GM11168 (cell line): ENCODE data around the gene BCAP31.
"Not testable (repeated sequence)": the region's sequence is repeated elsewhere in the genome, so short reads cannot be mapped to it uniquely, and the experiment has no call there.

Source experiments
- in situ Hi-C: fragments of 300-500 bp; cut with MboI; formaldehyde crosslinking; loops from one replicate; pipeline ENCODE4 v1.12.0; 2022; ENCODE audit warnings: low sequenced_read_pairs; ENCODE audit not compliant: unreplicated experiment

The BCAP31 gene

DNA sequence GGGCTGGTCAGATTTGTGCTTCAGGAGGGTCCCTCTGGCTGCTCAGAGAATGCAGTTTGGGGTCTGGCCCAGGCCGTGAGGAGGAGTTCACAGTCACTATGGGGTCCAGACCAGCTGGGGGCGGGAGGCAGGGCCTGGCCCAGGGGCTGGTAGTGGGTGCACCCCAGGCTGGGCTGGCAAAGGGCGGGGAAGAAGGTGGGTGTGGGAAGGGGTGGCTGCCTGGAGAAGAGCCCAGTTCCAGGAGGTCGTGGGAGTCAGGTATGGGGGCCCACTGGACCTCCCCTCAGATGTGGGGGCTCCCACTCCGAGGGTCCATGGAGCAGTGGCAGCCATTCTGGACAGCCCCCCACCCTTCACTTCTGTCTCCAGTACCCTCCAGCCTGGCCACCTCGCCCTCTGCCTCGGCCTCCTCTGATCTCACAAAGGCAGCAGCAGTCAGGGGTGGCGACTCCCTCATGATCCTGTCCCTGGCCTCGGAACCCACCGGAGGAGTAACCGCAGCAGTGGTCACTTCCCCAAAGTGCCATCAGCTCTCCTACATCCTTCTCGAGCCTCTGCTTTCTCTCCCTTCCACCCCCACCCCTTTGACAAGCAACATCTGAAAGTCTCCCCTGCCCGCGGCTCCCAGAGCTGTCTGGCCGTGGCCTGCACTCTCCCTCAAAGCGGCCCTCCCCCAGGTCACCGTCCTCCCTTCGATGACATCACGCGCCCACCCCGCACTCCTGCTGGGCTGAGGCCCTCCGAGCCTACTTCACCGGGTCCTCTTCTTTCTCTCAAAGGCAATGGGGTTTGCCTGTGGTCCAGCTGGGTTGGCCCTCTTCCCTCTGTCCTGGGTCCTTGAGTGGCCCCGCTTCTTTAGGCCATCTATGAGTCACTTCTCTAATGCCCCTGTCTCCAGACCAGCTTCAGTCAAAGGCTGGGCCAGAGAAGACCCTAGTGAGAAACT lies 38.2 kb downstream of the BCAP31 start:
- in situ Hi-C loops = no loop called here

DNA sequence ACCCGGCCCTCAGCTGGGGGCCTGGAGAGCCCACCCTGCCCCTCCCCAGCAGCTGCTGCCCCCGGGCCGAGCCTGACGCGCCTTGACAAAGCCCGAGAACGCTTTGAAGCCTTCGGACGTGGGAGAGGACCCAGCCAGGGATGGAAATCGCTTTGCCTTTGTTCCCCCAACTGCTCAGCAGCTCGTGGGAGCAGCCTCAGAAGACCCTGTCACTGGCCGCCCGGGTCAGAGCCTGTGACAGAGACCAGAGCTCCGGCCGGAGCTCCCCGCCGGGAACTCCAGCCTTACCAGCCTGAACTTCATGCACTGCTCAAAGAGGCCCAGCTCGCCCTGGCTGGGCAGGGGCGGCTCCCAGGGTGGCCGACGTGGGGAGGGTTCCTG lies 39.0 kb downstream of the BCAP31 start:
- in situ Hi-C loops = no loop called here

DNA sequence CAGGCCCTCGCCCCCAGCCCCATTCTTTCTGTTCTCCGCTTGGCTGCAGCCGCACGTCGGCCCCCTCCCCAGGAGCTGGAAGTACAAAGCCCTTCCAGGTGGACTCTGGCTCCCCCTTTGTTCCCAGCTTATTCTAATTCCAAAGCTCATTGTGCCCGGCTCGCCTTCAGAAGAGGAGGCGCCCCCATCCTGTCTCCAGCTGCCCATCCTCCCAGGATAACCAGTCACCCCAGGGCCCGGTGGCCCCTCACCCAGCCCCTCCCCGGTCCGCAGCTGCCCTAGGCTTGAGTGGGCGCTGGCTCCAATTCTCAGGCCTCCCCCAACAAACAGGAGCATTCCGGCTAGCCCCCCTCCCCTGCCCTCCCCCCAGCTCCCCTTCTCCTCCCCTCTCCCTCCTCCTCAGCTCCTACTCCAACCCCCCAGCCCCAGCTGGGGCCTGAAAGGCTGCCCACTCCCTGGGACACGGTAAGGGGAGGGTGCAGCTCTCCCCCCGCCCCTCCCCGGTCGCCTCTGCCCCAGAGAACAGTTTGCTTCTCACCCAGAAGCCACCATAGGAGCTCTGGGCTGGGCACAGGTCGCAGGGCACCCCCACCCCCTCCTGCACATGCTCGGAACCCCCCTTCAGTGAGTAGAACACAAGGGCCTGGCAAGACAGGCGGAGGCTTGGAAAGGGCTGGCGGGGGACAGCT lies 39.6 kb downstream of the BCAP31 start:
- in situ Hi-C loops = no loop called here

- in situ Hi-C loops = not testable (repeated sequence)
Measured at GRCh38 chrX:153683486-153683885, 40.7 kb downstream of the BCAP31 start.

DNA sequence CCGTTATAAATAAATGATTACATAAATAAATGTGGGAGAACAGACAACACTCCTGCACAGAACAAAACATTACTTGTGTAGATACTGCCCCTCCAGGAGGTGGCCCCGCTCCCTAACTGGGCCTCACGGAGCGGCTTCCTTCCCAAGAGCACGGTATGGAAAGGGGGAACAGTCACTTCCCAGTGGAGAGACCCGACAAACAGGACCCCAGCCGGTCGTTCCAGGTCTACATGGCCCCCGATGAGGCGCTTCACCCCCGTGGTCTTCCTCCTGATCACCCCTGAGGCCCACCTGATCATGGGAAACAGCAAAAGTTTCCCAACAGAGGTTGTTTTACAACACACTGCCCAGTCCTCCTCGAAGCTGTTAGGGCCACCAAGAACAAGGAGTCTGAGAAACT lies 43.0 kb downstream of the BCAP31 start:
- in situ Hi-C loops = no loop called here

- in situ Hi-C loops = no loop called here
Measured at GRCh38 chrX:153674219-153674851, 49.9 kb downstream of the BCAP31 start.

- in situ Hi-C loops = no loop called here
Measured at GRCh38 chrX:153673428-153674218, 50.6 kb downstream of the BCAP31 start, which contains the start of gene PNCK. TSS of gene PNCK (minus strand) at chrX:153673813. CDS start at chrX:153673076, 737 bp downstream.

- in situ Hi-C loops = no loop called here
Measured at GRCh38 chrX:153672531-153673427, 51.4 kb downstream of the BCAP31 start.

DNA sequence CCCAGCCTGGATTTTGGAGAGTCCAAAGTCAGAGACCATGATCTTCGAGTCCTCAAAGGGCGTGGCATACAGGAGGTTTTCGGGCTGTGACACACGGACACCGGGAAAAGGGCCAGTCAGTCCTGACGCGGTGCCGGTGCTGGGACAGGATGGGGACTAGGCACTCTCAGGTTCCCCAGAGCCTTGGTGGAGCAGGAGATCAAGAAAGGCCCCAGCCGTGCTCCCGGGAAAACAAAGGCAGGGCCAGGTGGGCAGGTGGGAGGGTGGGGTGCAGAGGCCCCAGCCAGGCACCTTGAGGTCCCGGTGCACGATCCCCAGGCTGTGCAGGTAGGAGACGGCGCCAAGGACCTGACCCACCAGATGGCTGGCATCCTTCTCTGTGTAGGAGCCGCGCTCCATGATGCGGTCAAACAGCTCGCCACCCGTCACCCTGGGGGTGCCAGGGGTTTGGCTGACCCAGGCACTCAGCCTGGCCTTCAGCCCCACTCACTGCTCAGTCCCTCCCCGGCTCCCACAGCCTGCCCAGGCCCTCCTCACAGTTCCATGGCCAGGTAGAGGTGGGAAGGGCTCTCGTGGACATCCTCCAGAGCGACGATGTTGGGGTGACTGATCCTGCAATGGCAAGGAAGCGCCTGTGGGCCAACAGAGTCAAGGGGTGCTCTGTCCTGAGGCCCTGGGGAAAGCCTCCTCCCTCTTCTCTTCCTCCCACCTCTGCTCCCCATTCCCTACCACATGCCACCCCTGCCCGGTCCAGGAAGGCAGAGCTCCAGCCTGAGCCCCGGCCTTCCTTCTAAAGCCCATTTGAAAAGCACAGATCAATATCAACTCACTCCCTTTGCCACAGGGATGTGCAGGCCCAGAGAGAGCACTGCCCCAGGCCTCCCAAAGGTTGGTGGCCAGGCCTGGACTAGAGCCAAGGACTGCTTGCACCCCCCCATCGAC lies 52.3 kb downstream of the BCAP31 start:
- in situ Hi-C loops = no loop called here

GRCh38 chrX:153670748-153671588 lies 53.2 kb downstream of the BCAP31 start:
- in situ Hi-C loops = no loop called here

GRCh38 chrX:153669901-153670731 lies 54.1 kb downstream of the BCAP31 start:
- in situ Hi-C loops = loop anchor here (10.0 kb wide), 3 partner anchors 65 to 715 kb away; no protein-coding TSS in a partner anchor

DNA sequence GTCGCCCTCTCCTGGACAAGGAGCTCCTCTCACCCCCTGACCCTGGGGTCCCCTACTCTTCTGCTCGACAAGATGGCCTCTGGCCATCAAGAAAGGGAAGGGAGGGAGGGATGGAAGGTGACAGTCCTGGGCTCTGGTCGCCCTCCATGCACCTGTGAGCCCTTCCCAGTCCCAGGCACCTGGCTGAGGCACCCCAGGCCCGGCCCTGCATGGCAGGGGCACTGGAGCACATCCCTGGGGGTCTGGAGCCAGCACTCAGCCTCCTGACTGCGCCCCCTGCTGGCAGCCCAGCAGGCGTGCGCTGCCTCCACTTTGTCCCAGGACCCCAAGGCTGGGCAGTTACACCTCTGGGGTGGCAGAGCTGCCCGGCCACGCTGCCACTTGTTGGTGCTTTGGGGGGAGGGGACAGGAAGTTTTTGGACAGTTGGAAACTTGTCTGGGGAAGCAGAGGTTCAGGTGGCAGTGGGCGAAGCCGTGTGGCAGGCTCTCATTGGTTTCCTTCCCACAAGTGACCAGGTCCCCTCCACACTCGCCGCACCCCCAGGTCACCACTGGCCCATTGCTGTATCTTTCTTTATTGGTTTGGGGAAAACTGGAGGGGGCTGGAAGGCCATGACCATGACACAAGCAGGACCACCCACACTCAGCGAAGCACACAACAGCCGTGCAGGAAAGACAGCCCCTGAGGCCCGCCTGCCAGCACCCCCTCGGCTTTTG lies 54.9 kb downstream of the BCAP31 start:
- in situ Hi-C loops = loop anchor here (10.0 kb wide), 3 partner anchors 65 to 715 kb away; no protein-coding TSS in a partner anchor

- in situ Hi-C loops = loop anchor here (10.0 kb wide), 3 partner anchors 64 to 714 kb away; no protein-coding TSS in a partner anchor
Measured at GRCh38 chrX:153668423-153669173, 55.6 kb downstream of the BCAP31 start.

- in situ Hi-C loops = loop anchor here (10.0 kb wide), 3 partner anchors 63 to 713 kb away; no protein-coding TSS in a partner anchor
Measured at GRCh38 chrX:153667956-153668396, 56.2 kb downstream of the BCAP31 start.
